Left lobe of liver (tissue), 2 donors: ENCODE measurements around the gene GPR68. TPM values are rescaled to one million over a fixed set of nuclear protein-coding genes. Genes with fewer than 3 reads are reported as not detected.
"Not testable (repeated sequence)": the region's sequence is repeated elsewhere in the genome, so short reads cannot be mapped to it uniquely, and the experiment has no call there.

Experiments
- ATAC-seq: fragments of 200-7000 bp; cut with Tn5 transposase; one replicate; pipeline ENCODE4 v1.9.1; 2020; ENCODE audit warnings: mild to moderate bottlenecking, moderate library complexity
- DNase-seq: peaks from one replicate; pipeline ENCODE4 v3.0.0-alpha.2; 2020; ENCODE audit warnings: low spot score
- total RNA-seq: library from RNA; stranded (reverse); gene quantifications from one replicate; pipeline ENCODE4 v1.2.1, GENCODE V29; 2021
- donor health status: DM: no; HTN: no; CAD: no; lungs with moderate emphysema.
- donor health status: DM: no; HTN: yes; CAD: no.

GPR68 gene
- total RNA-seq, 1 donor from 2014 or later, result 0.10 TPM

DNA sequence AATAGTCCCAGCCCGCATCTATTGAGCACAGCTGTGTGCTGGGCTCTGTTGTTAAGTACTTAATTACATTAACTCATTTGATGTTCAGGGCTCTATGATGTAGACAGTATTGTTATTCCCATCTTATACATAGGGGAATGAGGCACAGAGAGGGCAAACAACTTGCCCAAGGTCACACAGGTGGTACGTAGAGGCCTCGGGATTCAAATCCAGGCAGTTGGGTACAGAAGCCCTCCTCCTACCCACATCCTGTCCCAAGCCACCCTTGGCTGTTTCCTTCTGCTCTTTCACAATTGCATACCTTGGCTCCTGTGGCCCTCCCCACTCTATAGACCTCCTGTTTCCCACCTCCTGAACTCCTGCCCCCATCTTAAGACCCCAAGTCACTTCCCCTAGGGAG is 10.0 kb upstream of the GPR68 start:
- ATAC-seq (no peak), DNase-seq (no peak)

GRCh38 chr14:91253795-91254323 is 9.4 kb upstream of the GPR68 start:
- ATAC-seq, result peak; percentile 48
- DNase-seq, result no peak

DNA sequence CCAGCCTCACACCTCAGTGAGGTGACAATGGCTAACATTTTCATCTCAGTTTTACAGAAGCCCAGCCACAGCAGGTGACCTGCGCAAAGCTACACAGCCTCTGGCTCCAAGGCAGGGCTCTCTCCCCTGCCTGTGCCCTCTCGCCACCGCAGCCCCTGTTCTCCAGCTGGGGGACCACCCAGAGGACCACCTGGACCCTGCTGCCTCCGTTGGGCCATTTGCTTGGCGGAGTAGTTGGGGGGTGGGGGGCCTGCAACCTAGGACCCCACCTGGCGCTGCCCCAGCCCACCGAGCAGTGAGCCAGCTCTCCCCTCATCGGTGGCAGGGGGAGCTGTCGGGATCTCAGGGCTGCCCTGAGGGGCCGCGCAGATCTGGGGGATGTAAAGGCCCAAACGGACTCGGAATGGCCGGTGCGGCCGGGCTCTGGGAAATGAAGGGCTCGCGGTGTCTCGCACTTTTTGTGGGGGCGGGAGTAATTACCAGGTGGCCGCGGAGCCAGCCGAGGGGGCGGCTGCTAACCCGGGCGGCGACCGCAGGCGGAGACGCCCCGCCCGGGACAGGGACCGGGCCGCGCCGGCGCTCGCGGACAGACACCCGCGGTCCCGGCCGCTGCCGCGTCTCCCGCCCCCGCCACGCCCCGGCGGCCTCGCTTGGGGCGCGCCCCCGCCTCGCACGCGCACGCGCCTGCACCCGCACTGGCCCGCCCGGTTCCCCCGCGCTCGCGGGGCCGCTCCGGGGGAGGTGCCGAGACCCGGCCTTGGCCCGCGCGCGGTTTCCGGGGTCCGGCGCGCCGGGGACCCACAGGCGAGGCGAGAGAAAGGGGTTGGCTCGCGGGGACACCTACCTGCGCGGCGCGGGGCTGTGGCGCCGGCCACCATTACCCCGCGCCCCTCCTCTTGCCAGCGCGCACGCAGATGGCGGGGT is 8.6 kb upstream of the GPR68 start:
- DNase-seq (no peak), ATAC-seq (peak; percentile 90)

DNA sequence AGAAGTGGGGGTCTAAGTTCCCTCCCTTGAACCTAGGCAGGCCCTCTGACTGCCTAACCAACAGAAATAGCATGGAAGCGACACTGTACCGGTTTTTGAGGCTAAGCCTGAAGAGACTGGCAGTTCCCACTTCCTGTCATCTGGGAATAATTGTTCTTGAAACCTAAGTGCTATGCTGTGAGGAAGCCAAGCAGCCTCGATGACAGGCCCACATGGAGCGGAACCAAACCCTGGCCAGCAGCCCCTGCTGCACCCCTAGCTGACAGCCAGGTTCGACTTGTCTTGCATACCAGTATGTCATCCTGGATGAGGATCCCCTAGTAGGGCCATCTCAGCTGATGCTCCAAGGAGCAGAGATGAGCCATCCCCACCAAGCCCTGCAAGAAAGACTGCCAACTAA is 6.4 kb upstream of the GPR68 start:
- ATAC-seq (no peak), DNase-seq (no peak)

- no peak for ATAC-seq
- no peak for DNase-seq
These were observed 5.5 kb upstream of the GPR68 start for GRCh38 chr14:91249841-91250616.

- DNase-seq (no peak), ATAC-seq (no peak)
These were observed 1.7 kb upstream of the GPR68 start for GRCh38 chr14:91246051-91246852.

- ATAC-seq, DNase-seq: not testable (repeated sequence)
These were observed 1.1 kb upstream of the GPR68 start for GRCh38 chr14:91245616-91246015.

DNA sequence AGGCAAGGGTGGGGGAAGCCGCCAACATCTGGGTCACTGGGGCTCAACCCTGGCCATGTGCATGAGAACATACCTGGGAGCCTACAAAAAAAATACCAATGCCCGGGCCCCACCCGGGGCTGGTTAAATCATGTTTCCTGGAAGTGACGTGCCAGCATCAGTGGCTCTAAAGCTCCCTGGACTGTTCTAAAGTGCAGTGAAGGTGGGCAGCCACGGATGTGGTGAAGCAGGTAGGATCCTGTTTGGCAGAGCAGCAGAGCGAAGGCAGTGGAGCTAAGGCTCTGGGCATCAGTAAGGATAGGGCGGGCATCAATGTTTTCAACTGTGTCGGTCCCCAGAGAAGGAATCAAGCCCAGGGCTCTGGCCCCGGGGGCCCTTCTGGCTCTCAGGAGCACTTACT is 525 bp upstream of the GPR68 start:
- ATAC-seq (no peak), DNase-seq (no peak)

DNA sequence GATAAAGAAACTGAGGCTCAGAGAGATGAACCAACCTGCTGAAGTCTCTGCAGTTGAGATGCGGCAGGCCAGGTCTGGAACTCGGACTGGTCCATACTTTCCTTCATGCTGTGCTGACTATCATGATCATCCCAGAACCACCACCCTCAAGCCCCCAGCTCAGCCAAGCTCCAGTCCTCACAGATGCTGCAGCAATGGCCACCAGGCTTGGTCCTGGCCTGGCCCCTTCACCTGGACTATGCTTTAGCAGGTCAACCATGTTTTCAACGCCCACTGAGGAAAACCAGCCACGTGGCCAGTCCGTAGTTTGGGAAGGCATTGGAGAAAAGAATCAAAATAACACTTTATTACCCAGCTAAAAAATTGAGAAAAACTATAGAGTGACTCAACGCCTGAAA is 1.4 kb downstream of the GPR68 start:
- no peak for ATAC-seq

GRCh38 chr14:91242635-91243034 is 1.9 kb downstream of the GPR68 start:
- ATAC-seq (no peak), DNase-seq (no peak)

More for the DNA sequence above, 1.4 kb downstream of the GPR68 start:
- no peak for DNase-seq

DNA sequence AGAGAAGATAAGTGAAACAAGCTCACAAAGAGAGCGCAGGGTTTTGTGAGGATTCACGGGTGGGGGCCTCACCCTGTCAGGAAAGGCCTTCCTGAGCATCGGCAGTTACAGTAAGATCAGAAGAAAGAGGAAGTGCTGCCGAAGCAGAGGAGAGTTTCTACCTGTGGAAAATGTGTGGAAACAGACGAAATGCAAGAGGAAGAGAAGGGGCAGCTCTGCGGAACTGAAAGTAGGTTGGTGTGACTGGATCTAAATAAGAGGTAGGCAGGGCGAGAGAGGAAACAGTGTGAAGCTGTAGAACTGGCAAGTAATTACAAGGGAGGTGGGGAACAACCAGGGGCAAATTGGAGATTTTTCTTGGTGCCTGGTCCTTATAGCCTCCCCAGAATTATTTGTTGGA is 2.6 kb downstream of the GPR68 start:
- DNase-seq (no peak), ATAC-seq (no peak)

GRCh38 chr14:91238661-91239060 is 5.8 kb downstream of the GPR68 start:
- no peak for DNase-seq
- ATAC-seq, result no peak

DNA sequence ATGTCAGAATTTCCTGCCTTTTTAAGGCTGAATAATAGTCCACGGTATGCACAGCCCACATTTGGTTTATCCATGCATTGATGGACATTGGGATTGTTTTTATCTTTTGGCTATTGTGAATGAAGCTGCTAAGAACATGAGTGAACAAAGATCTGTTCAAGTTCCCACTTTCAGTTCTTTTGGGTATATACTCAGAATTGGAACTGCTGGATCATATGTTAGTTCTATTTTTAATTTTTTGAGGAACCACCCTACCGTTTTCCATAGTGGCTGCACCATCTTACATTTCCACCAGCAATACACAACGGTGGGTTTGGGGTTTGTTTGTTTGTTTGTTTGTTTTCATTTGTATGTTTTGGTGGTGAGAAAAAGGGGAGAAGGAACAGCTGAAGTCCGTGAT is 6.4 kb downstream of the GPR68 start:
- no peak for ATAC-seq
- DNase-seq, result no peak

GRCh38 chr14:91237219-91237618 is 7.3 kb downstream of the GPR68 start:
- no peak for DNase-seq
- ATAC-seq, result no peak

DNA sequence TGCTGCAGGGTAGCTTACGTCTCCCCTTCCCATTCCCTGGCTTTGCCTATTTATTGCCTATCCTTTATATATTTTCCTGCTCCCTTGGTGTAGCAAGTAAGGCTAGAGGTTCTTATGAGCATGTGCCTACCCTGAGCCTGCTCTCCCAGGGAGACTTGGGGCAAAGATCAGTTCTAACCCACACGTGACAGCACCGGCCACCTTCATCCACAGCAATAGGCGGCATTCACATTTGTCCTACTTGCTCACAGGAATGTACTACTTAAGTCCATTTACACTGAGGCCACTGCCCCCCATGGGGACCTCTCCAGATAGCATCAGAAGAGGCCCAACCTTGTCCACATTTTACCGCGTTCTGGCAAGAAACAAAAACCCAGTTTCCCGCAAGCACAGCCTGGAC is 8.7 kb downstream of the GPR68 start:
- DNase-seq (no peak), ATAC-seq (no peak)

- no peak for ATAC-seq
- no peak for DNase-seq
These were observed 9.8 kb downstream of the GPR68 start for GRCh38 chr14:91234791-91235114.

DNA sequence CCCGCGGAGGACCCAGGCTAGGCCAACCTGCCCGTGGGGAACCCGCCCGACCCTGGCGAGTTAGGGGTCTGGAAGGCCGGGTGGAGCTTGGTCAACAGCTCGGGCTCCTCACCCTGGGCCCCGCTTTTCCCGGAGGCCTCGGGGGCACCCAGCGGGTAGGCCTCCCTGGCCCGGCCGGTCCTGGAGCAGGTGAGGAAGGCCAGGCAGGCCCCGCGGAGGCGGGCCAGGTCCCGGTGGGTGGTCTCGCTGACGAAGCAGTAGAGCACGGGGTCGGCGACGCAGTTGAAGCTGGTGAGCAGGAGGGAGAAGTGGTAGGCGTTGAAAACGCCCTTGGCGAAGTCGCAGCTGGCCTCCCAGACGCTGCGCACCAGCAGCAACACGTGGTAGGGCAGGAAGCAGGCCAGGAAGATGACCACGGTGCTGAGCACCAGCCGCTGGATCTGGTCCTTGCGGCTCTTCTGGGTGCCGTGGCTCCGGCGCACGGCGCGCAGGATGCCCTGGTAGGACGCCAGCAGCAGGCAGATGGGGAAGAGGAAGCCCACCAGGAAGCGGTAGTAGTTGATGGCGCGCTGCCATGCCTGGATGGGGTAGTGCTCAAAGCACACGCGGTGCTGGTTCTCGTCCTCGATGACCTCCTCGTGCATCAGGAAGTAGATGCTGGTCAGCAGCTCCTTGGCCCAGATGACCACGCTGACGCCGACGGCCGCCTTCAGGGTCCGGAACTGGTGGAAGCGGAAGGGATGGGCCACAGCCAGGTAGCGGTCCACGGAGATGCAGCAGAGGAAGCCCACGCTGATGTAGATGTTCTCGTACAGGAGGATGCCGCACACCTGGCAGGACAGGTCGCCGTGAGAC is 10.3 kb downstream of the GPR68 start:
- ATAC-seq (peak; percentile 9), DNase-seq (no peak)

DNA sequence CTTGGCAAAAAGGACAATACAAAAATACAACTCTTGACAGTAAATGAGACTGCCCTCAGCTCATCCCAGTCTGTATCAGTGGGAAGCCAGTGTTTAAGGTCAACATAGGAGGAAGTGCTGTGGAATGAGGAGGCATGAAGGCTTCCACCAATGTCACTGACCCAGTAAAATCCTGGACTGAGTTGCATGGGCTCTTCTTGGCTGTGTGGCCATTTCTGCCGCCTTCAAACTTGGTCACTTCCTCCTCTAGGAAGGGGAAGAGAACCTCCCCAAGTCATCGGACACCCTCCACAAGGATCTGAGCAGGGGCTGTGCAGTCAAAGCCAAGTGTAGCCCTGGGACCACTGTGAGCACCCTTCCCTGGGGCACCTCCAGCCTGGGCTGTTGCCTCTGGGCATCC is 11.9 kb downstream of the GPR68 start:
- ATAC-seq (peak; percentile 24), DNase-seq (no peak)

GRCh38 chr14:91232052-91232451 is 12.5 kb downstream of the GPR68 start:
- DNase-seq, result no peak
- no peak for ATAC-seq

DNA sequence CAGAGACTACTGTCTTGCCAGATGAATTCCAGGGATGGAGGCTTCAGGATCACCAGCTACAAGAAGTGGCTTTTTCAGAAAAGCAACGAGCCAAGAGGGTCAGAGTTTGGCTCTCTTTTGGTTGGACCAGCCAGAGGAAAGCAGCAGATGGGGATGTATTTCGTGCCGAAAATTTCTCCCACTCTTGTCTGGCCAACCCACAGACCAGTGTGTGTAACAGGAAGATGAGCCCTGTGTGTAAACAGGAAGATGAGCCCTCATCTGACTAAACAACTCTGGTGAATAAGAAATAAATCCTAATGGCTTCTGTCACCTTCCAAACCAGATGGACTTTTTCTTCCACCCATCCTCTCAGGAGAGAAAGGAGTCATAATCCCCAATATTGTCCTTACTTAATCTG is 13.1 kb downstream of the GPR68 start:
- DNase-seq, result no peak
- no peak for ATAC-seq
